GM23338 (cell line): ENCODE data around the gene VSIG4. TPM values are rescaled to one million over a fixed set of nuclear protein-coding genes. Genes with fewer than 3 reads are reported as not detected.

Source experiments
- ATAC-seq: fragments of 200-7000 bp; cut with Tn5 transposase; 3 replicates; pipeline ENCODE4 v1.9.1; 2020
- DNase-seq: peaks from one replicate; pipeline ENCODE4 v3.0.0-alpha.2; 2015; ENCODE audit warnings: low spot score
- H2AFZ ChIP-seq: fragments of 200-600 bp; sonication (generic); 2 replicates; pipeline ENCODE4 v1.8.0; 2016; ENCODE audit warnings: antibody characterized with exemption, mild to moderate bottlenecking, moderate library complexity
- H3F3A ChIP-seq: fragments of 200-600 bp; sonication (generic); replicated peaks from 2 replicates; pipeline ENCODE4 v1.8.0; 2017; ENCODE audit warnings: antibody characterized with exemption, mixed run types, low read depth
- H3K27ac ChIP-seq: fragments of 200-600 bp; sonication (generic); 2 replicates; pipeline ENCODE4 v1.6.1; 2016; ENCODE audit warnings: low read depth
- H3K27me3 ChIP-seq: fragments of 200-600 bp; sonication (generic); 2 replicates; pipeline ENCODE4 v1.8.0; 2016; ENCODE audit warnings: mild to moderate bottlenecking, mixed run types, moderate library complexity; ENCODE audit not compliant: insufficient read depth
- H3K36me3 ChIP-seq: fragments of 200-600 bp; sonication (generic); 2 replicates; pipeline ENCODE4 v1.8.0; 2016; ENCODE audit warnings: mild to moderate bottlenecking; ENCODE audit not compliant: insufficient read depth
- H3K4me1 ChIP-seq: fragments of 200-600 bp; sonication (generic); 2 replicates; pipeline ENCODE4 v1.8.0; 2016; ENCODE audit warnings: mild to moderate bottlenecking, moderate library complexity; ENCODE audit not compliant: insufficient read depth
- H3K4me2 ChIP-seq: fragments of 200-600 bp; sonication (generic); 2 replicates; pipeline ENCODE4 v1.7.1; 2017; ENCODE audit warnings: mixed run types
- H3K4me3 ChIP-seq: fragments of 200-600 bp; sonication (generic); 2 replicates; pipeline ENCODE4 v1.6.1; 2016; ENCODE audit warnings: mixed run types
- H3K79me2 ChIP-seq: fragments of 200-600 bp; sonication (generic); replicated peaks from 2 replicates; pipeline ENCODE4 v1.8.0; 2017; ENCODE audit warnings: mild to moderate bottlenecking; ENCODE audit not compliant: insufficient read depth
- H3K9me2 ChIP-seq: fragments of 200-600 bp; sonication (generic); 2 replicates; pipeline ENCODE4 v1.8.0; 2017; ENCODE audit not compliant: insufficient read depth
- H4K20me1 ChIP-seq: fragments of 200-600 bp; sonication (generic); replicated peaks from 2 replicates; pipeline ENCODE4 v1.8.0; 2017; ENCODE audit warnings: mild to moderate bottlenecking; ENCODE audit not compliant: insufficient read depth
- H3K27ac Mint-ChIP-seq: 2 replicates; pipeline ENCODE4 v1.8.0; 2020; ENCODE audit warnings: inconsistent platforms, mild to moderate bottlenecking, moderate library complexity, mixed read lengths
- H3K27me3 Mint-ChIP-seq: 3 replicates; pipeline ENCODE4 v1.8.0; 2022; ENCODE audit warnings: low read depth, mild to moderate bottlenecking, moderate library complexity, mixed read lengths, inconsistent platforms; ENCODE audit not compliant: insufficient read depth, poor library complexity
- H3K36me3 Mint-ChIP-seq: 3 replicates; pipeline ENCODE4 v1.8.0; 2021; ENCODE audit warnings: low read depth, mild to moderate bottlenecking, inconsistent platforms, moderate library complexity, mixed read lengths
- H3K4me1 Mint-ChIP-seq: 3 replicates; pipeline ENCODE4 v1.8.0; 2020; ENCODE audit warnings: mild to moderate bottlenecking, inconsistent platforms, mixed read lengths
- H3K4me3 Mint-ChIP-seq: 3 replicates; pipeline ENCODE4 v1.8.0; 2021; ENCODE audit warnings: moderate library complexity, mild to moderate bottlenecking, inconsistent platforms, mixed read lengths
- H3K9me3 Mint-ChIP-seq: 3 replicates; pipeline ENCODE4 v1.8.0; 2020; ENCODE audit warnings: moderate library complexity, mild to moderate bottlenecking, inconsistent platforms, mixed read lengths
- CREB1 ChIP-seq: fragments of 250-450 bp; sonication (Bioruptor Pico); IDR thresholded peaks from 2 replicates; pipeline ENCODE4 v1.5.0; 2020; ENCODE audit warnings: low read depth, mild to moderate bottlenecking, moderate library complexity
- ETS1 ChIP-seq: IDR thresholded peaks from 2 replicates; pipeline ENCODE4 v1.6.1; 2016; ENCODE audit warnings: antibody characterized with exemption
- EZH2 ChIP-seq: fragments of 200-600 bp; sonication (generic); IDR thresholded peaks from one replicate; pipeline ENCODE4 v1.8.0; 2017; ENCODE audit warnings: antibody characterized with exemption, mild to moderate bottlenecking, low read depth; ENCODE audit not compliant: unreplicated experiment
- EZH2phosphoT487 ChIP-seq: fragments of 200-600 bp; sonication (generic); IDR thresholded peaks from one replicate; pipeline ENCODE4 v1.8.1; 2018; ENCODE audit warnings: antibody characterized with exemption; ENCODE audit not compliant: unreplicated experiment
- NANOG ChIP-seq: IDR thresholded peaks from 2 replicates; pipeline ENCODE4 v1.6.1; 2016; ENCODE audit warnings: antibody characterized with exemption, borderline replicate concordance
- POLR2AphosphoS5 ChIP-seq: IDR thresholded peaks from 2 replicates; pipeline ENCODE4 v1.6.1; 2016; ENCODE audit warnings: antibody characterized with exemption, low read depth
- REST ChIP-seq: IDR thresholded peaks from one replicate; pipeline ENCODE4 v1.6.1; 2018; ENCODE audit warnings: antibody characterized with exemption; ENCODE audit not compliant: unreplicated experiment
- ZNF114 ChIP-seq: fragments of 250-450 bp; sonication (Bioruptor Pico); IDR thresholded peaks from 2 replicates; pipeline ENCODE4 v1.5.0; 2020; ENCODE audit warnings: mild to moderate bottlenecking, moderate library complexity
- ZNF331 ChIP-seq: fragments of 250-450 bp; sonication (Bioruptor Pico); IDR thresholded peaks from 2 replicates; pipeline ENCODE4 v1.5.0; 2020; ENCODE audit warnings: low read depth, mild to moderate bottlenecking, moderate library complexity
- polyA plus RNA-seq: library from polyadenylated mRNA; unstranded; fragments of >200 nt; fragmentation: Nextera tagmentation; extraction: Ambion mirVana; gene quantifications from 2 replicates; pipeline ENCODE4 v1.2.1, GENCODE V29; 2016
- total RNA-seq: library from RNA; depleted of rRNA; stranded (reverse); fragments of >200 nt; shearing (Covaris generic); gene quantifications from 2 replicates; pipeline ENCODE4 v1.2.3, GENCODE V29; 2014

VSIG4 gene
- total and polyA plus RNA-seq, 2 experiments from 2014 or later, result not detected

- no peak for TF ChIP-seq NANOG
- H3K4me1 ChIP-seq, result no peaks in the 10 kb centered on the region
- Mint-ChIP-seq H3K4me3 (no peak overlapping the region), H3K27me3 (no peaks in the 10 kb centered on the region), H3K27ac (no peak overlapping the region), H3K36me3 (no peaks in the 10 kb centered on the region), H3K4me1 (no peaks in the 10 kb centered on the region), H3K9me3 (no peaks in the 10 kb centered on the region; the same call in 2 of the 3 replicates)
- H3K4me2 ChIP-seq, result no peak overlapping the region
- no peaks in the 10 kb centered on the region for H3K36me3 ChIP-seq
- H3F3A ChIP-seq, result no peaks in the 10 kb centered on the region
- no peaks in the 10 kb centered on the region for H4K20me1 ChIP-seq
- no peak overlapping the region for H2AFZ ChIP-seq
- no peaks in the 10 kb centered on the region for H3K9me2 ChIP-seq
- no peaks in the 10 kb centered on the region for H3K27me3 ChIP-seq
- no peak for DNase-seq
- H3K27ac ChIP-seq, result no peak overlapping the region
- H3K79me2 ChIP-seq, result no peaks in the 10 kb centered on the region
- no peak for ATAC-seq
- H3K4me3 ChIP-seq, result no peak overlapping the region
Observed at GRCh38 chrX:65997978-65998717, 41.7 kb downstream of the VSIG4 start.

DNA sequence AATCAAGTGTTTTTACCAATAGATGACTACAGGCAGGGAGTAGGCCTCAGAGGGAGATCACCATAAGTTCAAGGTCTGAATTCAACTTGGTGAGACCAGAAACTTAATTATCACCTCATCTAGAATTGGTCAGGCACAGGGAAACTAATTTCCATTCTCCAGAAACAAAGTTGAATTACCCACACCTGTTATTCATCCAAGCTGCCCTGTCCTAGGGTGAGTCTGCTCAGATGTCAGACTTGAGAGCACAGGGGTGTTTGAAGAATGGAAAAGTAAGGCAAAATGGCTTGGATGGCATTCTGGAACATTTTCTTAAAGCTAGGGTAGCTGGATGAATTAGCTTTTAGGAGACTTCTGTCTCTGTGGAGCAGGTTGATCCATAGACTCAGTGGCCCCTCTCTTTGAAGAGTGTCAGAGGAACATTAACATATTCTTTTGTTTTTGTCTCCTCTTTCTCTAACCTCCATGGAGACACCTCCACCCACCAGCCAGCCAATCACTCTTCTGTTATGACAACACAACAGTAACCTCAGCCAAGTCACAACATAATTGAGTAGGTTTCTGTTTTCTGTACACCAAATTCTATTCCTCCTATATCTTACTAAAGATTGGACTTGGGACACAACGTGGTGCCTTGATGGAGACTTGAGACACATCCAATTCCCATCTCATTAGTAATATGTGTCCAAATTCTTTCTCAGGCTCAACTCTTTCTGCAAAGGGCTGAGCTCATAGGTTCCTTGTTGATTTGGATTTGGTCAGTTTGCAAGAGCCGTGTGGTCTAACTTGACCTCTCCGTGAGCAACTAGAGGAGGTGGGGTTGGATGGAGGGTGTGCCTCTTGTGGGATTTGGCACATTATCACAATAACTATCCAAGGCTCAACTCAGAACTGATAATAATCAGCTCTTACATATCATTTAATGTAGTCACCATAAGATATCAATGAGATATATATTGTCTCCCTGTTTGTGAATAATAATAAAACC is 45.1 kb downstream of the VSIG4 start:
- no peaks in the 10 kb centered on the region for H3F3A ChIP-seq
- no peak for ATAC-seq
- H3K4me3 ChIP-seq, result no peak overlapping the region
- no peaks in the 10 kb centered on the region for H3K9me2 ChIP-seq
- H4K20me1 ChIP-seq, result no peaks in the 10 kb centered on the region
- Mint-ChIP-seq H3K4me1 (no peaks in the 10 kb centered on the region), H3K9me3 (no peaks in the 10 kb centered on the region), H3K27me3 (no peaks in the 10 kb centered on the region), H3K4me3 (no peak overlapping the region), H3K27ac (no peak overlapping the region), H3K36me3 (no peaks in the 10 kb centered on the region)
- no peaks in the 10 kb centered on the region for H3K27me3 ChIP-seq
- H3K4me1 ChIP-seq, result no peaks in the 10 kb centered on the region
- DNase-seq, result no peak
- no peaks in the 10 kb centered on the region for H3K79me2 ChIP-seq
- no peak overlapping the region for H3K4me2 ChIP-seq
- TF ChIP-seq CREB1 (CRISPR knock-in tag) (no peak), ZNF331 (no peak)
- H3K36me3 ChIP-seq, result no peaks in the 10 kb centered on the region
- no peak overlapping the region for H3K27ac ChIP-seq
- H2AFZ ChIP-seq, result no peak overlapping the region

DNA sequence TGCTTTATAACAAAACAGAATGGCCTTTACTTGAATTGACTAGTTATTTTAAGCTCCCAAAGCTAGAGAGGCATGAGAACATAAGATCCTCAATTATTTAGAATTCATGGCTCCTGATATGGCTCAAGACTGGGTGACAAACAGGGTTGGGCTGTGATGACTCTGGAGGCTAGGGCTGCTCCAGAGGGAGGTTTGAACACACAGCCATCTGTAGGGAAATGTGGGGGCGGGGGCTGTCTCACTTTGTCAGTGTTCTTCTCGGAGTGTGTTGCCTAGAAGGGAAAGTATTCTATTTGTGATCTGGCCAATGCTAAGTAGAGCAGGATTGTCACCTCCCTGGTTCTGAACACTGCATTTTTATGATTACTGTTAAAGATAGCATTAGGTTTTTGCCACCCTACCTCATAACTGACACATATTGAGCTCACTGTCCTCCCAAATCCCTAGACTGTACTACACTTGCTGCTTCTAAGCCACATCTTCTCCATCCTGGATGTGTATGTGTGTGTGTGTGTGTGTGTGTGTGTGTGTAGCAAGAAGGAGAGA is 45.9 kb downstream of the VSIG4 start:
- H3K27me3 ChIP-seq, result no peaks in the 10 kb centered on the region
- H3K4me3 ChIP-seq, result no peak overlapping the region
- H3K36me3 ChIP-seq, result no peaks in the 10 kb centered on the region
- H3K4me1 ChIP-seq, result no peaks in the 10 kb centered on the region
- Mint-ChIP-seq H3K27ac (no peak overlapping the region), H3K4me3 (no peak overlapping the region), H3K36me3 (no peaks in the 10 kb centered on the region), H3K4me1 (no peaks in the 10 kb centered on the region), H3K9me3 (no peaks in the 10 kb centered on the region), H3K27me3 (no peaks in the 10 kb centered on the region)
- H3F3A ChIP-seq, result no peaks in the 10 kb centered on the region
- H3K79me2 ChIP-seq, result no peaks in the 10 kb centered on the region
- H3K27ac ChIP-seq, result no peak overlapping the region
- no peaks in the 10 kb centered on the region for H3K9me2 ChIP-seq
- no peak overlapping the region for H3K4me2 ChIP-seq
- H4K20me1 ChIP-seq, result no peaks in the 10 kb centered on the region
- no peak for ATAC-seq
- no peak overlapping the region for H2AFZ ChIP-seq
- no peak for DNase-seq
- TF ChIP-seq POLR2AphosphoS5, result no peak
- no peak for TF ChIP-seq EZH2
- TF ChIP-seq REST, result no peak
- TF ChIP-seq ZNF114 (CRISPR knock-in tag), result no peak
- no peak for TF ChIP-seq ETS1
- no peak for TF ChIP-seq ZNF331
- TF ChIP-seq EZH2phosphoT487, result no peak
- no peak for TF ChIP-seq NANOG
